Smooth muscle cell (in vitro differentiated cells): ENCODE data around the gene MAL. TPM values are rescaled to one million over a fixed set of nuclear protein-coding genes. Genes with fewer than 3 reads are reported as not detected.

Experiments used
- DNase-seq: peaks from one replicate; lab custom pipeline; 2025; ENCODE audit not compliant: unreplicated experiment; lab: John Stamatoyannopoulos, UW
- H2AFZ ChIP-seq: fragments of 200-600 bp; sonication (generic); 2 replicates; pipeline ENCODE4 v1.6.0; 2016; ENCODE audit warnings: antibody characterized with exemption, low read depth, mild to moderate bottlenecking
- H3F3A ChIP-seq: fragments of 200-600 bp; sonication (generic); 2 replicates; pipeline ENCODE4 v1.6.0; 2017; ENCODE audit warnings: antibody characterized with exemption, low read depth
- H3K27ac ChIP-seq: fragments of 200-600 bp; sonication (generic); 2 replicates; pipeline ENCODE4 v1.5.1; 2016; ENCODE audit warnings: low read depth, mild to moderate bottlenecking
- H3K27me3 ChIP-seq: fragments of 200-600 bp; sonication (generic); 2 replicates; pipeline ENCODE4 v1.6.1; 2016; ENCODE audit warnings: low read depth, mild to moderate bottlenecking
- H3K36me3 ChIP-seq: fragments of 200-600 bp; sonication (generic); 2 replicates; pipeline ENCODE4 v1.5.1; 2016; ENCODE audit warnings: low read depth
- H3K4me1 ChIP-seq: fragments of 200-600 bp; sonication (generic); 2 replicates; pipeline ENCODE4 v1.5.1; 2016; ENCODE audit warnings: low read depth
- H3K4me2 ChIP-seq: fragments of 200-600 bp; sonication (generic); 2 replicates; pipeline ENCODE4 v1.6.0; 2016; ENCODE audit warnings: mild to moderate bottlenecking
- H3K4me3 ChIP-seq: fragments of 200-600 bp; sonication (generic); 2 replicates; pipeline ENCODE4 v1.5.1; 2016; ENCODE audit warnings: mild to moderate bottlenecking
- H3K79me2 ChIP-seq: fragments of 200-600 bp; sonication (generic); 2 replicates; pipeline ENCODE4 v1.6.0; 2016; ENCODE audit warnings: low read depth, mild to moderate bottlenecking
- H3K9ac ChIP-seq: fragments of 200-600 bp; sonication (generic); 2 replicates; pipeline ENCODE4 v1.6.0; 2016; ENCODE audit warnings: low read depth
- H3K9me3 ChIP-seq: fragments of 200-600 bp; sonication (generic); replicated peaks from 2 replicates; pipeline ENCODE4 v1.5.1; 2016; ENCODE audit warnings: low read depth
- H4K20me1 ChIP-seq: fragments of 200-600 bp; sonication (generic); 2 replicates; pipeline ENCODE4 v1.6.0; 2016; ENCODE audit warnings: low read depth
- WGBS: methylation state at CpG from one replicate; pipeline ENCODE4 v1.1.7; 2016; ENCODE audit warnings: low lambda C conversion rate; 5-methylcytosine and 5-hydroxymethylcytosine counted together
- polyA plus RNA-seq: library from polyadenylated mRNA; unstranded; fragments of >200 nt; fragmentation: Nextera tagmentation; extraction: Ambion mirVana; gene quantifications from 2 replicates; pipeline ENCODE4 v1.2.1, GENCODE V29; 2016
- total RNA-seq: library from RNA; depleted of rRNA; stranded (reverse); fragments of >200 nt; gene quantifications from 2 replicates; pipeline ENCODE4 v1.2.3, GENCODE V29; 2014
- TF ChIP-seq, protein P1 (sequence below): fragments of 200-600 bp; sonication (generic); IDR thresholded peaks from 2 replicates; pipeline ENCODE4 v1.5.1; 2017; ENCODE audit warnings: borderline replicate concordance, mild to moderate bottlenecking, antibody characterized with exemption; ENCODE audit not compliant: insufficient read depth, poor library complexity, severe bottlenecking

MAL gene
- total and polyA plus RNA-seq, 2 experiments from 2014 or later, result not detected

DNA sequence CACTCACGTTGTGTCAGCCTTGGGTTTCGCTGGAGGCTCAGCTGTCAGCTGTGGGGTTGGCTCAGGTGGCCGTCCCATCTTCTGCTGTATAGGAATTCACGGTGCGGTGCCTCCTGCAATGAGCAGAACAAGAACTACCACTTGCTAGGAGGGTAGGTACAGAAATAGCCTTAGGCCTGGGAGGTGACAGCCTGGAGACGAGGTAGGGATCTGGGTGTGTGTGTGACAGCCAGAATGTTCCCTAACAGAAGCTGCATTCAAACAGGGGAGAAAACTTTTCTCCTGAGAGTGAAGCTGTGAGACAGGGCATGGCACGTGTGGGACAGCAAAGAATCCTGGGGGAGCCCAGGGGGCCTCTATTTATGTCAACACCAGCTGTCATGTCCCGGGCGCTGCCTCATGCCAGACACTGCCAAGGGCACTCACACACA, 8.4 kb upstream of the MAL start:
- H3K79me2 ChIP-seq, result no peaks in the 10 kb centered on the region
- H4K20me1 ChIP-seq, result no peaks in the 10 kb centered on the region
- TF ChIP-seq, protein P1, sequence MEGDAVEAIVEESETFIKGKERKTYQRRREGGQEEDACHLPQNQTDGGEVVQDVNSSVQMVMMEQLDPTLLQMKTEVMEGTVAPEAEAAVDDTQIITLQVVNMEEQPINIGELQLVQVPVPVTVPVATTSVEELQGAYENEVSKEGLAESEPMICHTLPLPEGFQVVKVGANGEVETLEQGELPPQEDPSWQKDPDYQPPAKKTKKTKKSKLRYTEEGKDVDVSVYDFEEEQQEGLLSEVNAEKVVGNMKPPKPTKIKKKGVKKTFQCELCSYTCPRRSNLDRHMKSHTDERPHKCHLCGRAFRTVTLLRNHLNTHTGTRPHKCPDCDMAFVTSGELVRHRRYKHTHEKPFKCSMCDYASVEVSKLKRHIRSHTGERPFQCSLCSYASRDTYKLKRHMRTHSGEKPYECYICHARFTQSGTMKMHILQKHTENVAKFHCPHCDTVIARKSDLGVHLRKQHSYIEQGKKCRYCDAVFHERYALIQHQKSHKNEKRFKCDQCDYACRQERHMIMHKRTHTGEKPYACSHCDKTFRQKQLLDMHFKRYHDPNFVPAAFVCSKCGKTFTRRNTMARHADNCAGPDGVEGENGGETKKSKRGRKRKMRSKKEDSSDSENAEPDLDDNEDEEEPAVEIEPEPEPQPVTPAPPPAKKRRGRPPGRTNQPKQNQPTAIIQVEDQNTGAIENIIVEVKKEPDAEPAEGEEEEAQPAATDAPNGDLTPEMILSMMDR, result no peak
- no peaks in the 10 kb centered on the region for H3K9me3 ChIP-seq
- H3K36me3 ChIP-seq, result no peaks in the 10 kb centered on the region
- WGBS, result 72% methylated on average over 9 of the region's 9 CpGs
- DNase-seq, result no peak
- H2AFZ ChIP-seq, result no peak overlapping the region
- H3K27ac ChIP-seq, result no peak overlapping the region
- H3K4me3 ChIP-seq, result no peak overlapping the region
- no peak overlapping the region for H3K4me2 ChIP-seq
- no peaks in the 10 kb centered on the region for H3K4me1 ChIP-seq
- no peaks in the 10 kb centered on the region for H3F3A ChIP-seq
- no peaks in the 10 kb centered on the region for H3K27me3 ChIP-seq
- H3K9ac ChIP-seq, result no peak overlapping the region

- Histone ChIP-seq H3K4me3 (no peak overlapping the region), H3F3A (no peaks in the 10 kb centered on the region), H2AFZ (no peak overlapping the region), H3K9me3 (no peaks in the 10 kb centered on the region), H3K36me3 (no peaks in the 10 kb centered on the region), H3K27ac (no peak overlapping the region), H3K4me2 (no peak overlapping the region), H3K4me1 (no peaks in the 10 kb centered on the region), H3K9ac (no peak overlapping the region), H4K20me1 (no peaks in the 10 kb centered on the region), H3K27me3 (no peaks in the 10 kb centered on the region), H3K79me2 (no peaks in the 10 kb centered on the region)
- DNase-seq, result no peak
- TF ChIP-seq, protein P1, result no peak
- 84% methylated on average over 12 of the region's 12 CpGs for WGBS
These were observed 7.7 kb upstream of the MAL start for GRCh38 chr2:95017836-95018235.

GRCh38 chr2:95018301-95018700, 7.2 kb upstream of the MAL start:
- Histone ChIP-seq H3K27me3 (no peaks in the 10 kb centered on the region), H3K4me1 (no peaks in the 10 kb centered on the region), H3K79me2 (no peaks in the 10 kb centered on the region), H3F3A (no peaks in the 10 kb centered on the region), H3K4me2 (no peak overlapping the region), H4K20me1 (no peaks in the 10 kb centered on the region), H3K9ac (no peak overlapping the region), H3K36me3 (no peaks in the 10 kb centered on the region), H3K9me3 (no peaks in the 10 kb centered on the region), H2AFZ (no peak overlapping the region), H3K27ac (no peak overlapping the region), H3K4me3 (no peak overlapping the region)
- TF ChIP-seq, protein P1, result no peak
- no peak for DNase-seq
- WGBS, result 74% methylated on average over 10 of the region's 10 CpGs

DNA sequence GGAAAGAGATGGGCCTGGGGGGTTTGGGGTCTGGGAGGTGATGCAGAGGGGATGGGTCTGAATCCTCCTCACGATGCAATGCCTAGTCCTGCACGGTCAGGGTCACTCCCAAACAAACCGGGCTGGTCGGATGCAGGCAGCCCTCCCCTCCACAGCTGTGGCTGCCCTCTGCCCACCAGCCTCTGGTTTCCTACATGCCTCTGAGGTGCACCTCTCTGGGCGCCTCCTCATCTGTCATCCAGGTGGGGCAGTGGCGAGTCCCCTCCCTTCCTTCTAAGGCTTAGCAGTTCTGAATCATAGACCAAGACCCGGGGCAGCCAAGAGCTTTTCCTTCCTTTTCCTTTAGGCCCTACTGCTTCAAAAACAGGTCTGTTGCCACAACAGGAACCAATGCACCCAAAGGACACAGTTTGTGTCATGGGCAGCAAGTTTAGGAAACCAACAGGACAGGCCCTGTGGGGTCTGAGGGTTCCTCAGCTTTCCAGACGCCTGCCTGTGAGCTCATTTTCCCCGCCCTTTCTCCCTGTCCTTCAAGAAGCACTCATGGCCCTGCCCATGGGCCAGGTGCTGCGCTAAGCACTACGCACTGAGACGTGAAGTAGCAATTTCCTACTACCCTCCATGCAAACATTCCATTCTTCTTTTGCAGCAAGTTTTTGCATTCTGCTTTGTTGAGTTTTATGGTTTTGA, 6.5 kb upstream of the MAL start:
- no peaks in the 10 kb centered on the region for H3F3A ChIP-seq
- no peak overlapping the region for H2AFZ ChIP-seq
- no peaks in the 10 kb centered on the region for H3K36me3 ChIP-seq
- H3K9me3 ChIP-seq, result no peaks in the 10 kb centered on the region
- no peaks in the 10 kb centered on the region for H3K4me1 ChIP-seq
- TF ChIP-seq, protein P1, result no peak
- H4K20me1 ChIP-seq, result no peaks in the 10 kb centered on the region
- WGBS, result 85% methylated on average over 12 of the region's 12 CpGs
- DNase-seq, result no peak
- no peak overlapping the region for H3K9ac ChIP-seq
- H3K79me2 ChIP-seq, result no peaks in the 10 kb centered on the region
- H3K4me3 ChIP-seq, result no peak overlapping the region
- peaks cover 3% of the 10 kb centered on the region for H3K27me3 ChIP-seq
- H3K27ac ChIP-seq, result no peak overlapping the region
- H3K4me2 ChIP-seq, result no peak overlapping the region
